RWPE2 (cell line): Measurements from ENCODE around the gene WWTR1.
A peak's percentile ranks its signal among the peaks of the same experiment; 100 is the strongest.

Source experiments
- ATAC-seq: fragments of 200-7000 bp; cut with Tn5 transposase; 3 replicates; pipeline ENCODE4 v1.9.1; 2021; ENCODE audit warnings: low read depth
- DNase-seq: peaks from one replicate; pipeline ENCODE4 v3.0.0-alpha.2; 2020; ENCODE audit warnings: low spot score
- H3K27ac ChIP-seq: fragments of 450-650 bp; 2 replicates; pipeline ENCODE4 v1.5.1; 2017; ENCODE audit warnings: mild to moderate bottlenecking; ENCODE audit not compliant: poor library complexity, severe bottlenecking
- H3K27me3 ChIP-seq: fragments of 250-450 bp; sonication (Bioruptor Pico); 2 replicates; pipeline ENCODE4 v1.5.1; 2021; ENCODE audit warnings: mild to moderate bottlenecking, moderate library complexity; ENCODE audit not compliant: insufficient read depth, poor library complexity, severe bottlenecking
- H3K36me3 ChIP-seq: fragments of 250-450 bp; sonication (Bioruptor Pico); 2 replicates; pipeline ENCODE4 v1.5.1; 2020; ENCODE audit warnings: low read depth, mild to moderate bottlenecking, moderate library complexity
- H3K4me1 ChIP-seq: fragments of 250-450 bp; sonication (Bioruptor Pico); 2 replicates; pipeline ENCODE4 v1.5.1; 2021; ENCODE audit warnings: mild to moderate bottlenecking, moderate library complexity; ENCODE audit not compliant: insufficient read depth, poor library complexity, severe bottlenecking
- H3K4me3 ChIP-seq: fragments of 250-450 bp; sonication (Bioruptor Pico); 2 replicates; pipeline ENCODE4 v1.5.1; 2021; ENCODE audit warnings: mild to moderate bottlenecking, moderate library complexity; ENCODE audit not compliant: severe bottlenecking
- H3K9me3 ChIP-seq: fragments of 250-450 bp; sonication (Bioruptor Pico); 2 replicates; pipeline ENCODE4 v1.5.1; 2021; ENCODE audit warnings: mild to moderate bottlenecking, moderate library complexity; ENCODE audit not compliant: severe bottlenecking
- CTCF ChIP-seq: fragments of 450-650 bp; IDR thresholded peaks from one replicate; pipeline ENCODE4 v1.5.1; 2017; ENCODE audit warnings: mild to moderate bottlenecking, moderate library complexity; ENCODE audit not compliant: poor library complexity, severe bottlenecking

WWTR1 gene

GRCh38 chr3:149609595-149609994 lies 48.2 kb downstream of the WWTR1 start:
- no peak for TF ChIP-seq CTCF
- DNase-seq, result no peak
- no peaks in the 10 kb centered on the region for H3K27me3 ChIP-seq
- no peaks in the 10 kb centered on the region for H3K9me3 ChIP-seq
- peaks cover 6% of the 10 kb centered on the region; the same call in 1 of the 2 replicates for H3K36me3 ChIP-seq
- H3K27ac ChIP-seq, result no peak overlapping the region
- ATAC-seq, result no peak
- no peak overlapping the region for H3K4me3 ChIP-seq
- peaks cover 16% of the 10 kb centered on the region for H3K4me1 ChIP-seq

- Histone ChIP-seq H3K27ac (no peak overlapping the region), H3K4me3 (no peak overlapping the region), H3K36me3 (peaks cover 6% of the 10 kb centered on the region; the same call in 1 of the 2 replicates), H3K4me1 (peaks cover 22% of the 10 kb centered on the region), H3K27me3 (no peaks in the 10 kb centered on the region), H3K9me3 (no peaks in the 10 kb centered on the region)
- DNase-seq, result no peak
- no peak for ATAC-seq
- no peak for TF ChIP-seq CTCF
Observed at GRCh38 chr3:149608987-149609386, 48.8 kb downstream of the WWTR1 start.

- ATAC-seq, result peak; percentile 53; the same call in 1 of the 3 replicates
- H3K4me1 ChIP-seq, result peaks cover 34% of the 10 kb centered on the region
- no peak for TF ChIP-seq CTCF
Observed at GRCh38 chr3:149605902-149606301, 51.9 kb downstream of the WWTR1 start.

GRCh38 chr3:149604125-149604875 lies 53.5 kb downstream of the WWTR1 start:
- no peak for TF ChIP-seq CTCF
- Histone ChIP-seq H3K27ac (peak overlapping the region; percentile 57), H3K27me3 (no peaks in the 10 kb centered on the region), H3K4me3 (no peak overlapping the region), H3K4me1 (peaks cover 34% of the 10 kb centered on the region), H3K9me3 (no peaks in the 10 kb centered on the region), H3K36me3 (no peaks in the 10 kb centered on the region)
- no peak for DNase-seq
- peak; percentile 35; the same call in 1 of the 3 replicates for ATAC-seq

More at GRCh38 chr3:149605902-149606301, 51.9 kb downstream of the WWTR1 start:
- Histone ChIP-seq H3K27ac (no peak overlapping the region), H3K4me3 (no peak overlapping the region), H3K36me3 (no peaks in the 10 kb centered on the region), H3K9me3 (no peaks in the 10 kb centered on the region), H3K27me3 (no peaks in the 10 kb centered on the region)
- DNase-seq, result no peak
